Transverse colon (tissue), 4 donors: ENCODE measurements around the gene MINDY4B. TPM values are rescaled to one million over a fixed set of nuclear protein-coding genes. Genes with fewer than 3 reads are reported as not detected.

Experiments used
- DNase-seq: peaks from one replicate; pipeline ENCODE4 v3.0.0-alpha.2; 2019
- H3K27ac ChIP-seq, 4 donors: fragments of 200-600 bp; sonication (generic); 2 replicates each; pipeline ENCODE4 v1.5.1; 2016 to 2018; ENCODE audit warnings: inconsistent platforms in 4 of 4
- H3K27me3 ChIP-seq: fragments of 200-600 bp; sonication (generic); 2 replicates; pipeline ENCODE4 v1.5.1; 2017; ENCODE audit warnings: inconsistent platforms
- H3K36me3 ChIP-seq, 4 donors: fragments of 200-600 bp; sonication (generic); 2 replicates each; pipeline ENCODE4 v1.5.1; 2017 to 2019; ENCODE audit warnings: inconsistent platforms in 4 of 4
- H3K4me1 ChIP-seq, 4 donors: fragments of 200-600 bp; sonication (generic); 2 replicates each; pipeline ENCODE4 v1.5.1; 2017 to 2020; ENCODE audit warnings: inconsistent platforms in 4 of 4
- H3K4me3 ChIP-seq, 4 donors: fragments of 200-600 bp; sonication (generic); 1 replicate in 1 of 4; 2 replicates in 3 of 4; pipeline versions ENCODE4 v1.5.1 to v1.6.1; 2017 to 2019; ENCODE audit warnings: inconsistent platforms in 4 of 4
- H3K9me3 ChIP-seq, 2 donors: fragments of 200-600 bp; sonication (generic); 2 replicates each; pipeline ENCODE4 v1.5.1; 2017 to 2019; ENCODE audit warnings: inconsistent platforms in 2 of 2
- CTCF ChIP-seq, 5 experiments: fragments of 200-600 bp in 3 of 5; fragments of 450-650 bp in 2 of 5; sonication (generic) in 3 of 5; IDR thresholded peaks; 1 replicate in 2 of 5; 2 replicates in 3 of 5; pipeline ENCODE4 v1.5.1; 2016 to 2017; ENCODE audit warnings: antibody characterized with exemption in 5 of 5, inconsistent platforms in 3 of 5, mild to moderate bottlenecking in 2 of 5, moderate library complexity in 1 of 5
- EP300 ChIP-seq: sonication (generic); formaldehyde crosslinking; IDR thresholded peaks from one replicate; pipeline ENCODE4 v1.6.1; 2017; ENCODE audit warnings: antibody characterized with exemption, low read depth
- POLR2A ChIP-seq: fragments of 450-650 bp; IDR thresholded peaks from one replicate; pipeline ENCODE4 v1.6.1; 2016; ENCODE audit warnings: antibody characterized with exemption, mild to moderate bottlenecking, moderate library complexity
- POLR2AphosphoS5 ChIP-seq, 3 donors: sonication (generic); formaldehyde crosslinking; IDR thresholded peaks; one replicate each; pipeline ENCODE4 v1.6.1; 2016; ENCODE audit warnings: antibody characterized with exemption in 3 of 3
- WGBS, 2 donors: methylation state at CpG; one replicate each; pipeline ENCODE4 v1.1.5; 2018; ENCODE audit warnings: low coverage in 1 of 2; 5-methylcytosine and 5-hydroxymethylcytosine counted together
- in situ Hi-C, 4 donors: fragments of 200-750 bp; cut with MboI; loops; one replicate each; pipeline versions ENCODE4 v1.15.0 to v1.15.1; 2017; ENCODE audit warnings: low sequenced_read_pairs in 3 of 4, low pct_ligation_motif_present in 1 of 4, low pct_unique_long_range_greater_than_20kb in 1 of 4
- intact Hi-C: fragments of 100-400 bp; cut with DNase I; formaldehyde crosslinking; loops from one replicate; pipeline ENCODE4 v1.15.1; 2023; ENCODE audit warnings: low total_unique reads
- total RNA-seq, 4 donors: library from RNA; depleted of rRNA; stranded (reverse); fragments of >200 nt; gene quantifications; one replicate each; pipeline ENCODE4 v1.1.0, GENCODE V29; 2016

Gene MINDY4B
- total RNA-seq, 4 donors from 2014 or later, result not detected

- Histone ChIP-seq H3K36me3 (no peaks in the 10 kb centered on the region), H3K9me3 (no peaks in the 10 kb centered on the region), H3K27me3 (no peaks in the 10 kb centered on the region), H3K27ac (no peak overlapping the region), H3K4me3 (no peak overlapping the region), H3K4me1 (no peaks in the 10 kb centered on the region)
- WGBS, 2 donors, result 53 to 68% methylated on average over 3 of the region's 3 CpGs
- no peak for TF ChIP-seq EP300
- TF ChIP-seq CTCF (IDR thresholded peaks at IDR 0.05), result no peak
- no peak for TF ChIP-seq POLR2AphosphoS5 (IDR thresholded peaks at IDR 0.05)
- no peak for TF ChIP-seq POLR2A
- DNase-seq, result no peak
- in situ Hi-C loops, result loop anchor here in 1 of 4 donors (25.0 kb wide), 1 partner anchor 225 kb away; no protein-coding TSS in a partner anchor
- intact Hi-C loops, result no loop called here
Observed at GRCh38 chr3:150912501-150912900, 7.3 kb upstream of the MINDY4B start.

GRCh38 chr3:150911771-150912170 is 6.5 kb upstream of the MINDY4B start:
- Histone ChIP-seq H3K4me1 (no peaks in the 10 kb centered on the region), H3K36me3 (no peaks in the 10 kb centered on the region), H3K27me3 (no peaks in the 10 kb centered on the region), H3K27ac (no peak overlapping the region), H3K4me3 (no peak overlapping the region), H3K9me3 (no peaks in the 10 kb centered on the region)
- no peak for DNase-seq
- no peak for TF ChIP-seq POLR2A
- TF ChIP-seq EP300, result no peak
- TF ChIP-seq POLR2AphosphoS5 (IDR thresholded peaks at IDR 0.05), result no peak
- TF ChIP-seq CTCF (IDR thresholded peaks at IDR 0.05), result no peak
- in situ Hi-C loops, result loop anchor here in 1 of 4 donors (25.0 kb wide), 1 partner anchor 226 kb away; no protein-coding TSS in a partner anchor
- intact Hi-C loops, result no loop called here

- in situ Hi-C loops, result loop anchor here in 1 of 4 donors (25.0 kb wide), 1 partner anchor 231 kb away; no protein-coding TSS in a partner anchor
- H3K36me3 ChIP-seq, result no peaks in the 10 kb centered on the region
- H3K4me1 ChIP-seq, result no peaks in the 10 kb centered on the region
- intact Hi-C loops, result no loop called here
- TF ChIP-seq POLR2AphosphoS5 (IDR thresholded peaks at IDR 0.05) (no peak), EP300 (no peak), POLR2A (no peak), CTCF (IDR thresholded peaks at IDR 0.05) (no peak)
- no peak overlapping the region for H3K4me3 ChIP-seq
- H3K9me3 ChIP-seq, result no peaks in the 10 kb centered on the region
- WGBS, 2 donors, result 33 to 58% methylated on average over 1 of the region's 1 CpG
- no peak for DNase-seq
- H3K27ac ChIP-seq, result no peak overlapping the region
- peaks cover 6% of the 10 kb centered on the region for H3K27me3 ChIP-seq
Observed at GRCh38 chr3:150906461-150906860, 1.2 kb upstream of the MINDY4B start.

- H3K4me1 ChIP-seq, result no peaks in the 10 kb centered on the region
- peaks cover 6% of the 10 kb centered on the region for H3K27me3 ChIP-seq
- in situ Hi-C loops, result loop anchor here in 1 of 4 donors (25.0 kb wide), 1 partner anchor 232 kb away; no protein-coding TSS in a partner anchor
- intact Hi-C loops, result no loop called here
- TF ChIP-seq POLR2A, result no peak
- TF ChIP-seq CTCF (IDR thresholded peaks at IDR 0.05), result no peak
- TF ChIP-seq POLR2AphosphoS5 (IDR thresholded peaks at IDR 0.05), result no peak
- no peak for TF ChIP-seq EP300
- no peaks in the 10 kb centered on the region for H3K9me3 ChIP-seq
- no peak for DNase-seq
- no peak overlapping the region for H3K27ac ChIP-seq
- 60 to 76% methylated on average over 1 of the region's 1 CpG for WGBS, 2 donors
- no peak overlapping the region for H3K4me3 ChIP-seq
- no peaks in the 10 kb centered on the region for H3K36me3 ChIP-seq
Observed at GRCh38 chr3:150905746-150906145, 507 bp upstream of the MINDY4B start.
